Measurements from ENCODE around the gene ZNF253.
"Not testable (repeated sequence)": the region's sequence is repeated elsewhere in the genome, so short reads cannot be mapped to it uniquely, and the experiment has no call there.

Gene ZNF253

DNA sequence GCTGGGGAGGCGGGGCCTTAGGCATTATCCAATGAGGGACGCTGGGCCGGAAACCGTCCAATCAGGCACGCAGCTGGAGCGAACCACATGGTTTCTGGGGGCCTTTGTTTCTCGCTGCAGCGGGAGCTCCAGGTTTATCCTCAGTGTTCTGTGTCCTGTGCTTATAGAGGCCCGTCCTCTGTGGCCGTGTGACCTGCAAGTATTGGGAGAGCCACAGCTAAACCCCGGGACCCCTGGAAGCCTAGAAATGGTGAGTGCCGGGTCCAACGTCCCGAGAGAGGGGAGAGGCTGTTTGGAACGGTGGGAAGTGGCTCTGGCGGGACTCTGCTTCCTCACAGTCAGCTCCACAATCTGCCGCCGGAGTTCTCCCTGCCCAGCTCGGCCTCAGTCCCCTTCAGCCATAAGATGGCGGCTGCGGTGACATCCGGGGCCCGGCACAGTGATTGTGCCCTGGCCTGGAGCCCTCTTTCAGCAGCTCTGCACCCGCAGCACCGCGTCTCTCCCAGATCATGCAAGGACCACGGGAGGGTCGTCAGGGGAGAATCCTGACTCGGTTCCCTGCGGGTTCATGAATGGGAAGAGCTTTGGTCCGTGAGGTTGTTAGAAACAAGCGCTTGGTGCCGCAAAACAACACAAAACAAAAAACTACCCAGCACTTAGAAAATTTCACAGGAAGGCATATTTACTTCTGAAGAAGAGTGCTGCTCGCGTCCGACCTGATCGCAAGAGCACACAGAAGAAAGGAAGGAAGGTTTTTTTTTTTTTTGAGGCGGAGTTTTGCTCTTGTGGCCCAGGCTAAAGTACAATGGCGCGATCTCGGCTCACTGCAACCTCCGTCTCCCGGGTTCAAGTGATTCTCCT lies at the start of gene ZNF253:
ZNF253 (plus strand) TSS at position 133 of the 861 bp plus-strand sequence; CDS start at position 248, 115 bp downstream.
- TF ChIP-seq POLR2A (IDR thresholded peaks at IDR 0.05; ENCODE audit: low read depth, low read length): peak; percentile 70
- peak; percentile 82 for FAIRE-seq
- peak; percentile 59 for DNase-seq (ENCODE audit: insufficient read length, low spot score)

DNA sequence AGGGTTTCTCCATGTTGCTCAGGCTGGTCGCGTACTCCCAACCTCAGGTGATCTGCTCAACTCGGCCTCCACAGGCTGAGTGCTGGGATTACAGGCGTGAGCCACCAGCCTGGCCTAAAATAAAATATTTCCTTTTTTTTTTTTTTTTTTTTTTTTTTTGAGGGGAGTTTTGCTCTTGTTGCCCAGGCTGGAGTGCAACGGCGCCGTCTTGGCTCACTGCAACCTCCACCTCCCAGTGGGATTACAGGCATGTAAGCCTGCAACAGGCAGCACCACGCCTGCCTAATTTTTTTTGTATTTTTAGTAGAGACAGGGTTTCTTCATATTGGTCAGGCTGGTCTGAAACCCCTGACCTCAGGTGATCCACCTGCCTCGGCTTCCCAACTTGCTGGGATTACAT lies 49.0 kb upstream of the ZNF253 start:
- DNase-seq (ENCODE audit: insufficient read length, low spot score) (no peak), FAIRE-seq (no peak)
- TF ChIP-seq POLR2A (IDR thresholded peaks at IDR 0.05; ENCODE audit: low read depth, low read length): no peak

- TF ChIP-seq POLR2A (IDR thresholded peaks at IDR 0.05; ENCODE audit: low read depth, low read length): no peak
- FAIRE-seq (no peak), DNase-seq (ENCODE audit: insufficient read length, low spot score) (no peak)
These were observed 48.3 kb upstream of the ZNF253 start for GRCh38 chr19:19817357-19817756.

DNA sequence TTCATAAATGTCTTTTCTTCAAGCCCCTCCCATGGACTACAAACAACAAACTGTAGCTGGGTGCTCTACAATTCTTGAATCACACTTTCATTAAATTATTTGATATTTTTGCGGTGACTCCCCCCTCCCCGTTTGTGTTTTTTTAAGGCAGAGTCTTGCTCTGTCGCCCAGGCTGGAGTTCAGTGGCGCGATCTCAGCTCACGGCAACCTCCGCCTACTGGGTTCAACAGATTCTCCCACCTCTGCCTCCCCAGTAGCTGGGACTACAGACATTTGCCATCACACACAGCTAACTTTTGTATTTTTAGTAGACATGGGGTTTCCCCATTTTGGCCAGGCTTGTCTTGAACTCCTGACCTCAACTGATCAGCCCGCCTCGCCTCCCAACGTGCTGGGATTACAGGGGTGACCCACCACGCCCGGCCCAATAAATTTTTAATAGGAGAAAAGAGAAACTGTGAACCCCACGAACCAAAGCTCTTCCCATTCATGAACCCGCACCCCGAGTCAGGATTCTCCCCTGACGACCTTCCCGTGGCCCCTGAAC lies 44.8 kb upstream of the ZNF253 start:
- TF ChIP-seq POLR2A (IDR thresholded peaks at IDR 0.05; ENCODE audit: low read depth, low read length): no peak
- no peak for FAIRE-seq

DNA sequence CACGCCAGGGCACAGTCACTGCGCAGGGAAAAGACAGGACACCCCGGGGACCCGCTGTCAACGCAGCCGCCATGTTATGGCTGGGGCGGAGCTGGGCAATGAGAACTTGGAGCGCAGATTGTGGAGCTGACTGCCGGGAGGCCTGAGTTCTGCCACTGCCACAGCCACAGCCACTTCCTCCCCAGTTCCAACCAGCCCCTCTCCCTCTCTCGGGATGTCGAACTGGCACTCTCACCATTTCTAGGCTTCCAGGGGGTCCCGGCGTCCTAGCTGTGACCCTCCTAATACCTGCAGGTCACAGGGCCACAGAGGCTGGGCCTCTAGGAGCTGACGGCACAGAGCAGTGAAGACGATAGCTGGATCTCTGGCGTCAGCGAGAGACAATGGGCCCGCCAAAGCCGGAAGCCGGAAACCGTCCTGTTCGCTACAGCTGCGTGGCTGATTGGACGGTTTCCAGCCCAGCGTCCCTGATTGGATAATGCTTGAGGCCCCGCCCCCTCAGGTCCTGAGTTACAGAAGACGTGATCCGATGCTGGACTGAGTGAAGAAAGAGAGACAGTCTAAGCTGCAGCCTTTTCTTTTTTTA lies 44.2 kb upstream of the ZNF253 start, which contains the start of gene ZNF506:
ZNF506 (minus strand) TSS at position 385 of the 586 bp plus-strand sequence; CDS start at position 238, 147 bp downstream.
- DNase-seq (ENCODE audit: insufficient read length, low spot score) (peak; percentile 6), FAIRE-seq (no peak)
- no peak for TF ChIP-seq POLR2A (IDR thresholded peaks at IDR 0.05; ENCODE audit: low read depth, low read length)

More for the DNA sequence above, 44.8 kb upstream of the ZNF253 start:
- no peak for DNase-seq (ENCODE audit: insufficient read length, low spot score)

DNA sequence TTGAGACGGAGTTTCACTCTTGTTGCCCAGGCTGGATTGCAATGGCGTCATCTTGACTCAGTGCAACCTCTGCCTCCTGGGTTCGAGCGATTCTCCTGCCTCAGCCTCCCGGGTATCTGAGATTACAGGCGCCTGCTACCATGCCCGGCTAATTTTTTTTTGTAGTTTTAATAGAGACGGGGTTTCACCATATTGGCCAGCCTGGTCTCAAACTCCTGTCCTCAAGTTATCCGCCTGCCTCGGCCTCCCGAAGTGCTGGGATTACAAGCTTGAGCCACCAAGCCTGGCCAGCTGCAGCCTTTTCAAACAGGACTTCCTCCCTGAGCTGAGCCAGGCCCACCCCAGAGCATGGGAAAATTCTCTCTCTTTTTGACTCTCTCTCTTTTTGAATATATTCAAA lies 43.7 kb upstream of the ZNF253 start:
- not testable (repeated sequence) for FAIRE-seq; DNase-seq (ENCODE audit: insufficient read length, low spot score)

DNA sequence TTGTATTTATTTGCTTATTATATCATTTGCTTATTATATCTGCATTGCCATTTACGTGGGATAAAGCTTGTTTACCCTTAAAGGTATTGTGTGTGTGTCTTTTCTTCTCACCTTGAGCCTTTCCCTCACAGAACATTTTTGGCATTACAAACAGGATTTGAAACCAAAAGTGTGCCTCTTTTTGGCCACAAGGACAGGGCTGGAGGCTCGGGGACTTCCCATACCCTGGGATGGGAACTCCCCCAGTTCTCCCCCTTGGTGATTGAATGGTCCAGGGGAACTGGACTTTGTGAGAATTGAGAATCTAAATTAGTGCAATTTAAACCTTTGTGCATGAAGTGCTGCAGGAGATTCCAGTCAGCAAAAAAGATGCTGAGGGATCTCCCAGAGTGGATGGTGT lies 41.8 kb upstream of the ZNF253 start:
- TF ChIP-seq POLR2A (IDR thresholded peaks at IDR 0.05; ENCODE audit: low read depth, low read length): no peak
- no peak for FAIRE-seq
- DNase-seq (ENCODE audit: insufficient read length, low spot score): no peak

DNA sequence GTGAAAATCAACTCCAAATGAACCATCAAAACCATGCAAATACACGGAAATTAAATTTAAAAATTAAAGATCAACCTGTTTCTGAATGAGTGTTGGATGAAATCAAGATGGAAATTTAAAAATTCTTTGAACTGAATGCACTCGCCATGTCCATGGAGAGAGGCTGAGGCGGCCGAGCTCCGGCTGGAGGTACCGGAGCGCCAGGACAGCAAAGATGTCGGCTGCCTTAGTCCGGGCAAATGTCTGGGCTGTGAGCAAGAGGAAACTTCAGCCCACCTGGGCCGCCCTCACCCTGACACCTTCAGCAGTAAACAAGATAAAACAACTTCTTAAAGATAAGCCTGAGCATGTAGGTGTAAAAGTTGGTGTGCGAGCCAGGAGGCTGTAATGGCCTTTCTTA lies 38.8 kb upstream of the ZNF253 start:
- DNase-seq (ENCODE audit: insufficient read length, low spot score) (no peak), FAIRE-seq (no peak)
- no peak for TF ChIP-seq POLR2A (IDR thresholded peaks at IDR 0.05; ENCODE audit: low read depth, low read length)

DNA sequence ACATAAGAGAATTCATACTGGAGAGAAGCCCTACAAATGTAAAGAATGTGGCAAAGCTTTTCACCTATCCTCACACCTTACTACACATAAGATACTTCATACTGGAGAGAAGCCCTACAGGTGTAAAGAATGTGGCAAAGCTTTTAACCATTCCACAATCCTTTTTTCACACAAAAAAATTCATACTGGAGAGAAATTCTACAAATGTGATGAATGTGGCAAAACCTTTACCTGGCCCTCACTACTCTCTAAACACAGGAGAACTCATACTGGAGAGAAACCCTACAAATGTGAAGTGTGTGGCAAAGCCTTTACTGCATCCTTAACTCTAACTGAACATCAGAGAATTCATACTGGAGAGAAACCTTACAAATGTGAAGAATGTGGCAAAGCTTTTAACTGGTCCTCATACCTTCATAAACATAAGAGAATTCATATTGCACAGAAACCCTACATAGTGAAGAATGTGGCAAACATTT lies 30.1 kb upstream of the ZNF253 start:
- TF ChIP-seq POLR2A (IDR thresholded peaks at IDR 0.05; ENCODE audit: low read depth, low read length): no peak
- DNase-seq (ENCODE audit: insufficient read length, low spot score) (no peak), FAIRE-seq (no peak)

DNA sequence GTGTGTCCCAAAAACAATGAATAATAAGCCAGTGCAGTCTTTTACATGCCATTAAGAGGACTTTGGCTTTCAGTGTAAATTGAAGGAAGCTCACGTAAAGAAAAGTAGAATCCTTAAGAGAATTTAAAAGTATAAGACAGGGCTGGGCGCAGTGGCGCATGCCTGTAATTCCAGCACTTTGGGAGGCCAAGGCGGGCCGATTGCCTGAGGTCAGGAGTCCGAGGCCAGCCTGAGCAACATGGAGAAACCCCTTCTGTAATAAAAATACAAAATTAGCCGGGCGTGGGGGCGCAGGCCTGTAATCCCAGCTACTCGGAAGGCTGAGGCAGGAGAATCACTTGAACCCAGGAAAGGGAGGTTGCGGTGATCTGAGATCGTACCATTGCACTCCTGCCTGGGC lies 17.9 kb upstream of the ZNF253 start:
- FAIRE-seq (no peak), DNase-seq (ENCODE audit: insufficient read length, low spot score) (no peak)
- no peak for TF ChIP-seq POLR2A (IDR thresholded peaks at IDR 0.05; ENCODE audit: low read depth, low read length)

DNA sequence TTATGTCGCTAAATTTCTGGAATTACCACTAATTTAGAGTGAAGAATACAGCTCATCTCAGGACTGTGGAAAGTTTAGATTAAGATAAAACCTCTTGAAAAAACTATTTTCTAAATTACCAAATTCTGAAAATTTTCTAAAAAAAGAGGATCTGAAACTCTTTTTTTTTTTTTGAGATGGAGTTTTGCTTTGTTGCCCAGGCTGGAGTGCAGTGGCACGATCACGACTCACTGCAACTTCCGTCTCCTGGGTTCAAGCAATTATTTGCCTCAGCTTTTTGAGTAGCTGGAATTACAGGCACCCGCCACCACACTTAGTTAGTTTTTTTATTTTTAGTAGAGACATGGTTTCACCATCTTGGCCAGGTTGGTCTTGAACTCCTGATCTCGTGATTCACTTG lies 16.6 kb upstream of the ZNF253 start:
- no peak for FAIRE-seq
- DNase-seq (ENCODE audit: insufficient read length, low spot score): no peak
- TF ChIP-seq POLR2A (IDR thresholded peaks at IDR 0.05; ENCODE audit: low read depth, low read length): no peak

- FAIRE-seq; DNase-seq (ENCODE audit: insufficient read length, low spot score): not testable (repeated sequence)
These were observed 13.9 kb upstream of the ZNF253 start for GRCh38 chr19:19851740-19852139.

GRCh38 chr19:19858751-19859150 lies 6.9 kb upstream of the ZNF253 start:
- no peak for FAIRE-seq
- no peak for TF ChIP-seq POLR2A (IDR thresholded peaks at IDR 0.05; ENCODE audit: low read depth, low read length)
- no peak for DNase-seq (ENCODE audit: insufficient read length, low spot score)

- no peak for TF ChIP-seq POLR2A (IDR thresholded peaks at IDR 0.05; ENCODE audit: low read depth, low read length)
- FAIRE-seq (no peak), DNase-seq (ENCODE audit: insufficient read length, low spot score) (no peak)
These were observed 4.8 kb upstream of the ZNF253 start for GRCh38 chr19:19860756-19861390.
